ENCODE data around the gene ANKRA2. TPM values are rescaled to one million over a fixed set of nuclear protein-coding genes. Genes with fewer than 3 reads are reported as not detected.

The ANKRA2 gene
- total and polyA plus RNA-seq, 10 of the 15 experiments (the other 5 are each of a cell fraction or from before 2014, with no cell fraction given), result 12.3 to 47.1 (median 21.9) TPM

DNA sequence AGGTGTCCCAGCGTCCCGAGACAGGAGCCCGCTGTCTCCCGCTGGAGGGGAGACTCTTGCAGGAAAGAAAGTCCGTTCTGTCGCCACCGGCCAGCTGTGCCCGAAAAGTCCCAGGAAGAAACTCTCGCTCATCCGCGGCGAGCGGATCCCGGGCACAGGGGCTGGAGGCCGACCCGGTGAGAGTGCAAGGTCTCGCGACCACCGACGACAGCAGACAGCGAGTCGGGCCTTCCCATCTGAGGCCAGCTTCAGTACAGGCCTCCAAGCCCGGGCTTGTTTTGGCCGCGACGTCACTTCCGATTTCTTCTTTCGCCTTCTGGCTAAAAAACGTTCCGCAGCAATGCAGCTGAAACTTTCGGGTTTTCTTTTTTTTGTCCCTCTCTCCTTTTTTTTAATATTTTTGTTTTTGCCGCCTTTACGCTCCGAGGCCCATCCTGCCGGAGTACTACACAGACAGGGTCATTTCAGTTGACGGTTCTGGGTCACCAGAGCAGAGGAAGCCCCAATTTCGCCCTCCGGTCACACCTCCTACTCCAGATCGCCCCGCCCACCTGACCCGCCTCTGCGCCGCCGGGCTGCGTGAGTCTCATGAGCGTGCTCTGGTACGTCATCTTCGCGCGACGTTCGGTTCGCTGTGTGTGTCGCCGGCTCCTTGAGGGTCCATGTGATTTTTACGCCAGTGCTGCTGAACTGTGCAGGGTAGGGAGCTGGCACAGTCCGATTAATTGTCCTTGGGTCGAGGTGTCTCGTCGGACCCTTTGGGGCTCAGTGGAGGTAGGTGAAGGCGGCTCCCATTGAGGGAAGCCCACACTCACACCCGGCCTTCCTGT lies at the start of gene ANKRA2, which contains the start of gene UTP15 (continued):
- TF ChIP-seq, protein P1, sequence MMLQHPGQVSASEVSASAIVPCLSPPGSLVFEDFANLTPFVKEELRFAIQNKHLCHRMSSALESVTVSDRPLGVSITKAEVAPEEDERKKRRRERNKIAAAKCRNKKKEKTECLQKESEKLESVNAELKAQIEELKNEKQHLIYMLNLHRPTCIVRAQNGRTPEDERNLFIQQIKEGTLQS (IDR thresholded peaks at IDR 0.05; ENCODE audit: borderline replicate concordance, extremely low read depth, low read depth, low read length), result peak; percentile 83; the same call in 1 of the 2 replicates
- no peak for TF ChIP-seq SUZ12 (IDR thresholded peaks at IDR 0.05; ENCODE audit: unreplicated experiment)
- no peak for TF ChIP-seq CHD1 (IDR thresholded peaks at IDR 0.05; ENCODE audit: low read depth, low read length)
- peak; percentile 96 for TF ChIP-seq MAX (IDR thresholded peaks at IDR 0.05; ENCODE audit: low read depth, low read length)
- TF ChIP-seq NFYB (IDR thresholded peaks at IDR 0.05; ENCODE audit: insufficient read depth, low read depth, low read length), result no peak
- no peak for TF ChIP-seq RB1 (IDR thresholded peaks at IDR 0.05; ENCODE audit: borderline replicate concordance)
- no peak for TF ChIP-seq YBX1 (IDR thresholded peaks at IDR 0.05)
- no peak for TF ChIP-seq RFX5 (IDR thresholded peaks at IDR 0.05; ENCODE audit: low read depth, low read length)
- no peak for TF ChIP-seq BCL11A (IDR thresholded peaks at IDR 0.05; ENCODE audit: low read depth, low read length)
- no peak; the same call in 1 of the 2 replicates for TF ChIP-seq POLR2AphosphoS2 (IDR thresholded peaks at IDR 0.05; ENCODE audit: low read depth, low read length)
- TF ChIP-seq SRF (IDR thresholded peaks at IDR 0.05; ENCODE audit: low read depth in 2 of 2, low read length in 2 of 2), result no peak; a peak in 1 of 4 replicates
- no peak for TF ChIP-seq EED (IDR thresholded peaks at IDR 0.05; ENCODE audit: low read depth)
- TF ChIP-seq MYC (IDR thresholded peaks at IDR 0.05; ENCODE audit: insufficient read depth, insufficient read length, insufficient replicate concordance, low read length, severe bottlenecking), result peak; percentile 57
- TF ChIP-seq, protein P2, sequence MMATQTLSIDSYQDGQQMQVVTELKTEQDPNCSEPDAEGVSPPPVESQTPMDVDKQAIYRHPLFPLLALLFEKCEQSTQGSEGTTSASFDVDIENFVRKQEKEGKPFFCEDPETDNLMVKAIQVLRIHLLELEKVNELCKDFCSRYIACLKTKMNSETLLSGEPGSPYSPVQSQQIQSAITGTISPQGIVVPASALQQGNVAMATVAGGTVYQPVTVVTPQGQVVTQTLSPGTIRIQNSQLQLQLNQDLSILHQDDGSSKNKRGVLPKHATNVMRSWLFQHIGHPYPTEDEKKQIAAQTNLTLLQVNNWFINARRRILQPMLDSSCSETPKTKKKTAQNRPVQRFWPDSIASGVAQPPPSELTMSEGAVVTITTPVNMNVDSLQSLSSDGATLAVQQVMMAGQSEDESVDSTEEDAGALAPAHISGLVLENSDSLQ (IDR thresholded peaks at IDR 0.05), result peak; percentile 45
- TF ChIP-seq ZNF384 (IDR thresholded peaks at IDR 0.05; ENCODE audit: borderline replicate concordance, low read depth, low read length), result 0 out of 2 replicates have a peak, but pooled peaks have one; percentile 30
- TF ChIP-seq EP300 (IDR thresholded peaks at IDR 0.05; ENCODE audit: borderline replicate concordance in 1 of 2, control insufficient read depth in 1 of 2, low read depth in 2 of 2, low read length in 2 of 2), result 0 out of 4 replicates have a peak, but pooled peaks of 1 of the 2 experiments have one; percentile 11
- TF ChIP-seq, protein P3, sequence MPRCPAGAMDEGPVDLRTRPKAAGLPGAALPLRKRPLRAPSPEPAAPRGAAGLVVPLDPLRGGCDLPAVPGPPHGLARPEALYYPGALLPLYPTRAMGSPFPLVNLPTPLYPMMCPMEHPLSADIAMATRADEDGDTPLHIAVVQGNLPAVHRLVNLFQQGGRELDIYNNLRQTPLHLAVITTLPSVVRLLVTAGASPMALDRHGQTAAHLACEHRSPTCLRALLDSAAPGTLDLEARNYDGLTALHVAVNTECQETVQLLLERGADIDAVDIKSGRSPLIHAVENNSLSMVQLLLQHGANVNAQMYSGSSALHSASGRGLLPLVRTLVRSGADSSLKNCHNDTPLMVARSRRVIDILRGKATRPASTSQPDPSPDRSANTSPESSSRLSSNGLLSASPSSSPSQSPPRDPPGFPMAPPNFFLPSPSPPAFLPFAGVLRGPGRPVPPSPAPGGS (IDR thresholded peaks at IDR 0.05; ENCODE audit: borderline replicate concordance, insufficient read depth, low read depth, low read length, poor library complexity, severe bottlenecking), result no peak
